H9 (cell line): ENCODE measurements around the gene TSR2. TPM values are rescaled to one million over a fixed set of nuclear protein-coding genes. Genes with fewer than 3 reads are reported as not detected.

Experiments used
- DNase-seq: peaks from one replicate; pipeline ENCODE4 v3.0.0-alpha.2; 2017
- H2AFZ ChIP-seq: one replicate; pipeline ENCODE4 v1.6.1; 2013; ENCODE audit warnings: mild to moderate bottlenecking, low read length, control low read depth, moderate library complexity
- H2AK5ac ChIP-seq: 2 replicates; pipeline ENCODE4 v1.6.1; 2013; ENCODE audit warnings: low read length, control low read depth, mixed read lengths; ENCODE audit not compliant: insufficient read length
- H2BK120ac ChIP-seq: one replicate; pipeline ENCODE4 v1.6.1; 2013; ENCODE audit warnings: low read depth, mild to moderate bottlenecking, low read length, control low read depth, inconsistent platforms; ENCODE audit not compliant: poor library complexity, severe bottlenecking
- H2BK12ac ChIP-seq: 2 replicates; pipeline ENCODE4 v1.6.1; 2013; ENCODE audit warnings: low read length, control low read depth, mixed read lengths, low read depth; ENCODE audit not compliant: insufficient read length
- H2BK15ac ChIP-seq: 2 replicates; pipeline ENCODE4 v1.6.1; 2013; ENCODE audit warnings: low read depth, low read length, control low read depth
- H2BK20ac ChIP-seq: one replicate; pipeline ENCODE4 v1.6.1; 2013; ENCODE audit warnings: low read depth, mild to moderate bottlenecking, low read length, control low read depth, inconsistent platforms; ENCODE audit not compliant: poor library complexity, severe bottlenecking
- H2BK5ac ChIP-seq: 2 replicates; pipeline ENCODE4 v1.6.1; 2013; ENCODE audit warnings: low read length, control low read depth, mixed read lengths; ENCODE audit not compliant: insufficient read length
- H3K14ac ChIP-seq: 2 replicates; pipeline ENCODE4 v1.6.1; 2013; ENCODE audit warnings: low read length, control low read depth; ENCODE audit not compliant: insufficient read depth
- H3K18ac ChIP-seq: 2 replicates; pipeline ENCODE4 v1.6.1; 2013; ENCODE audit warnings: low read depth, mild to moderate bottlenecking, mixed read lengths, low read length, control low read depth; ENCODE audit not compliant: insufficient read length
- H3K23ac ChIP-seq: 2 replicates; pipeline ENCODE4 v1.6.1; 2013; ENCODE audit warnings: low read length, control low read depth, mixed read lengths, low read depth; ENCODE audit not compliant: insufficient read length
- H3K23me2 ChIP-seq: 2 replicates; pipeline ENCODE4 v1.6.1; 2013; ENCODE audit warnings: low read depth, mild to moderate bottlenecking, mixed read lengths, low read length, control low read depth; ENCODE audit not compliant: insufficient read length, poor library complexity, severe bottlenecking
- H3K27ac ChIP-seq: 2 replicates; pipeline ENCODE4 v1.5.1; 2013; ENCODE audit warnings: low read length, control low read depth, mixed read lengths, low read depth; ENCODE audit not compliant: insufficient read length
- H3K27me3 ChIP-seq: 2 replicates; pipeline ENCODE4 v1.6.1; 2013; ENCODE audit warnings: low read length, control low read depth, inconsistent platforms; ENCODE audit not compliant: insufficient read depth
- H3K4ac ChIP-seq: 2 replicates; pipeline ENCODE4 v1.6.1; 2013; ENCODE audit warnings: low read depth, mild to moderate bottlenecking, control low read depth, inconsistent platforms, low read length, moderate library complexity
- H3K4me1 ChIP-seq: 2 replicates; pipeline ENCODE4 v1.6.1; 2013; ENCODE audit warnings: low read length, control low read depth, inconsistent platforms; ENCODE audit not compliant: insufficient read depth
- H3K4me2 ChIP-seq: 2 replicates; pipeline ENCODE4 v1.6.1; 2013; ENCODE audit warnings: low read length, control low read depth, mixed read lengths; ENCODE audit not compliant: insufficient read length, insufficient read depth
- H3K56ac ChIP-seq: 2 replicates; pipeline ENCODE4 v1.6.1; 2013; ENCODE audit warnings: low read depth, mild to moderate bottlenecking, mixed read lengths, low read length, control low read depth; ENCODE audit not compliant: insufficient read length
- H3K79me1 ChIP-seq: 2 replicates; pipeline ENCODE4 v1.6.1; 2013; ENCODE audit warnings: low read depth, mild to moderate bottlenecking, moderate library complexity, low read length, control low read depth, inconsistent platforms; ENCODE audit not compliant: insufficient read depth, poor library complexity, severe bottlenecking
- H3K79me2 ChIP-seq: 2 replicates; pipeline ENCODE4 v1.6.1; 2013; ENCODE audit warnings: low read length, control low read depth, inconsistent platforms; ENCODE audit not compliant: insufficient read depth
- H3K9ac ChIP-seq: 2 replicates; pipeline ENCODE4 v1.6.1; 2013; ENCODE audit warnings: low read length, control low read depth, mixed read lengths; ENCODE audit not compliant: insufficient read length; ENCODE audit errors: extremely low read depth
- H3K9me3 ChIP-seq: one replicate; pipeline ENCODE4 v1.6.1; 2013; ENCODE audit warnings: low read depth, low read length, inconsistent platforms; ENCODE audit not compliant: control insufficient read depth
- H3T11ph ChIP-seq: one replicate; pipeline ENCODE4 v1.6.1; 2013; ENCODE audit warnings: mild to moderate bottlenecking, low read length, control low read depth, inconsistent platforms
- H4K20me1 ChIP-seq: one replicate; pipeline ENCODE4 v1.6.1; 2013; ENCODE audit not compliant: control insufficient read depth, insufficient read length, insufficient read depth
- H4K5ac ChIP-seq: 2 replicates; pipeline ENCODE4 v1.6.1; 2013; ENCODE audit warnings: low read depth, mild to moderate bottlenecking, mixed read lengths, low read length, control low read depth; ENCODE audit not compliant: insufficient read length
- H4K8ac ChIP-seq: replicated peaks from 2 replicates; pipeline ENCODE4 v1.6.1; 2013; ENCODE audit warnings: low read length, control low read depth, mixed read lengths, low read depth; ENCODE audit not compliant: insufficient read length
- H4K91ac ChIP-seq: 2 replicates; pipeline ENCODE4 v1.6.1; 2013; ENCODE audit warnings: low read depth, mild to moderate bottlenecking, moderate library complexity, mixed read lengths, low read length, control low read depth; ENCODE audit not compliant: insufficient read length
- H3K27ac Mint-ChIP-seq, 3 experiments: 2 replicates in 2 of 3; 3 replicates in 1 of 3; pipeline ENCODE4 v1.8.0; 2020 to 2021; ENCODE audit warnings: mixed read lengths in 3 of 3, mild to moderate bottlenecking in 1 of 3, moderate library complexity in 1 of 3
- H3K27me3 Mint-ChIP-seq: 2 replicates; pipeline ENCODE4 v1.8.0; 2021; ENCODE audit warnings: low read depth, mild to moderate bottlenecking, moderate library complexity, mixed read lengths
- H3K36me3 Mint-ChIP-seq, 3 experiments: 2 replicates in 2 of 3; 3 replicates in 1 of 3; pipeline ENCODE4 v1.8.0; 2020 to 2021; ENCODE audit warnings: low read depth in 3 of 3, mixed read lengths in 3 of 3; ENCODE audit not compliant: insufficient read depth in 1 of 3
- H3K4me1 Mint-ChIP-seq, 2 experiments: 2 replicates each; pipeline ENCODE4 v1.8.0; 2020; ENCODE audit warnings: mixed read lengths in 2 of 2
- H3K4me3 Mint-ChIP-seq, 2 experiments: 2 replicates in 1 of 2; 3 replicates in 1 of 2; pipeline ENCODE4 v1.8.0; 2020 to 2021; ENCODE audit warnings: mild to moderate bottlenecking in 2 of 2, mixed read lengths in 2 of 2, moderate library complexity in 1 of 2
- H3K9me3 Mint-ChIP-seq, 2 experiments: 2 replicates in 1 of 2; 3 replicates in 1 of 2; pipeline ENCODE4 v1.8.0; 2020; ENCODE audit warnings: mild to moderate bottlenecking in 2 of 2, mixed read lengths in 2 of 2, moderate library complexity in 1 of 2
- CTCF ChIP-seq: fragments of 200-600 bp; sonication (generic); conservative IDR thresholded peaks from 3 replicates; pipeline ENCODE4 v1.8.0; 2021; ENCODE audit warnings: antibody characterized with exemption, mild to moderate bottlenecking
- total RNA-seq: library from RNA; stranded (reverse); gene quantifications from 2 replicates; pipeline ENCODE4 v1.2.1, GENCODE V29; 2021

Gene TSR2
- total RNA-seq, 1 experiment from 2014 or later = 51.7 TPM

- Histone ChIP-seq H2BK15ac (no peak overlapping the region), H3K79me2 (peaks cover 9% of the 10 kb centered on the region; the same call in 1 of the 2 replicates), H2BK12ac (no peak overlapping the region), H4K91ac (no peak overlapping the region), H2AK5ac (no peak overlapping the region), H3K79me1 (no peaks in the 10 kb centered on the region), H2BK20ac (no peak overlapping the region), H3K4me2 (no peak overlapping the region), H4K20me1 (no peaks in the 10 kb centered on the region), H3K27me3 (no peaks in the 10 kb centered on the region), H3K14ac (no peak overlapping the region), H3K4ac (no peak overlapping the region), H2BK120ac (no peak overlapping the region), H2BK5ac (no peak overlapping the region), H3K9ac (no peak overlapping the region), H3K4me1 (no peaks in the 10 kb centered on the region), H2AFZ (no peak overlapping the region), H3K18ac (no peak overlapping the region), H4K8ac (no peak overlapping the region), H3K23me2 (peaks cover 3% of the 10 kb centered on the region), H3K23ac (no peak overlapping the region), H3K27ac (no peak overlapping the region), H4K5ac (no peak overlapping the region), H3T11ph (no peak overlapping the region), H3K56ac (no peak overlapping the region), H3K9me3 (peaks cover 16% of the 10 kb centered on the region)
- DNase-seq = no peak
- no peak for TF ChIP-seq CTCF
- H3K27ac Mint-ChIP-seq = no peak overlapping the region
- H3K36me3 Mint-ChIP-seq = peaks cover 28 to 56% (median 38%) of the 10 kb centered on the region in 3 experiments
- no peak overlapping the region for H3K4me3 Mint-ChIP-seq
- peaks cover 73 to 81% of the 10 kb centered on the region in 2 experiments for H3K9me3 Mint-ChIP-seq
- H3K27me3 Mint-ChIP-seq = no peaks in the 10 kb centered on the region; the same call in 1 of the 2 replicates
- peaks cover 12 to 16% of the 10 kb centered on the region in 2 experiments for H3K4me1 Mint-ChIP-seq
Observed at GRCh38 chrX:54442790-54443189, 2.6 kb downstream of the TSR2 start.
